Measurements from ENCODE around the gene ARID1B. TPM values are rescaled to one million over a fixed set of nuclear protein-coding genes. Genes with fewer than 3 reads are reported as not detected.

ARID1B gene
- total RNA-seq, 1 donor from 2014 or later, result 16.3 TPM

- no peak for DNase-seq (ENCODE audit: low read depth)
- FAIRE-seq, result no peak
- H3K4me3 ChIP-seq (ENCODE audit: low read depth, low read length), result no peak overlapping the region
- no peaks in the 10 kb centered on the region for H3K27me3 ChIP-seq (ENCODE audit: control insufficient read depth, insufficient read depth, low read length)
- H3K36me3 ChIP-seq (ENCODE audit: control insufficient read depth, insufficient read depth, low read length), result no peaks in the 10 kb centered on the region
- TF ChIP-seq CTCF (IDR thresholded peaks at IDR 0.05; ENCODE audit: insufficient read depth, low read length, severe bottlenecking), result no peak
Observed at GRCh38 chr6:156842598-156843250, 65.5 kb downstream of the ARID1B start.

DNA sequence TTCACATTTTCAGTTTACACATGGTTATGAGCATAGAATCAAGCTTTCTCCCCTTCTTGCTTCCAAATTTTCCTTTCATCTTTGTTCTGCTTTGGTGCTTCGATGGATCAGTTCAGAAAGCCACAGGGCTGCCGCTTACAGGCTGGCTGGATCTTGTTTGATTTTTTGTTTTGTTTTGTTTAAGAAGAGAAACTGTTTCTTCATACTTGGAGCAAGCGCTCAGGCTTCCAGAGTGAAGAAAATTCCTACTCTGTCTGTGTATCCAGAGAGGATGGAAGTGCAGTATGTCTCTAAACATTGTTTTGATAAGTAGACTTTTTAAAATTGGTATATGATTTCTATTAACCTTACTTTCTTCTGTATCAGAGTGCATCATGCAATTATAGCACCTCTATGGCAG is 66.9 kb downstream of the ARID1B start:
- no peak for FAIRE-seq
- no peak for DNase-seq (ENCODE audit: low read depth)
- Histone ChIP-seq H3K27me3 (ENCODE audit: control insufficient read depth, insufficient read depth, low read length) (no peaks in the 10 kb centered on the region), H3K36me3 (ENCODE audit: control insufficient read depth, insufficient read depth, low read length) (no peaks in the 10 kb centered on the region), H3K4me3 (ENCODE audit: low read depth, low read length) (no peak overlapping the region)
- no peak for TF ChIP-seq CTCF (IDR thresholded peaks at IDR 0.05; ENCODE audit: insufficient read depth, low read length, severe bottlenecking)

GRCh38 chr6:156845454-156846155 is 68.4 kb downstream of the ARID1B start:
- no peak for TF ChIP-seq CTCF (IDR thresholded peaks at IDR 0.05; ENCODE audit: insufficient read depth, low read length, severe bottlenecking)
- FAIRE-seq, result no peak
- no peak for DNase-seq (ENCODE audit: low read depth)
- Histone ChIP-seq H3K4me3 (ENCODE audit: low read depth, low read length) (no peak overlapping the region), H3K36me3 (ENCODE audit: control insufficient read depth, insufficient read depth, low read length) (no peaks in the 10 kb centered on the region), H3K27me3 (ENCODE audit: control insufficient read depth, insufficient read depth, low read length) (no peaks in the 10 kb centered on the region)

DNA sequence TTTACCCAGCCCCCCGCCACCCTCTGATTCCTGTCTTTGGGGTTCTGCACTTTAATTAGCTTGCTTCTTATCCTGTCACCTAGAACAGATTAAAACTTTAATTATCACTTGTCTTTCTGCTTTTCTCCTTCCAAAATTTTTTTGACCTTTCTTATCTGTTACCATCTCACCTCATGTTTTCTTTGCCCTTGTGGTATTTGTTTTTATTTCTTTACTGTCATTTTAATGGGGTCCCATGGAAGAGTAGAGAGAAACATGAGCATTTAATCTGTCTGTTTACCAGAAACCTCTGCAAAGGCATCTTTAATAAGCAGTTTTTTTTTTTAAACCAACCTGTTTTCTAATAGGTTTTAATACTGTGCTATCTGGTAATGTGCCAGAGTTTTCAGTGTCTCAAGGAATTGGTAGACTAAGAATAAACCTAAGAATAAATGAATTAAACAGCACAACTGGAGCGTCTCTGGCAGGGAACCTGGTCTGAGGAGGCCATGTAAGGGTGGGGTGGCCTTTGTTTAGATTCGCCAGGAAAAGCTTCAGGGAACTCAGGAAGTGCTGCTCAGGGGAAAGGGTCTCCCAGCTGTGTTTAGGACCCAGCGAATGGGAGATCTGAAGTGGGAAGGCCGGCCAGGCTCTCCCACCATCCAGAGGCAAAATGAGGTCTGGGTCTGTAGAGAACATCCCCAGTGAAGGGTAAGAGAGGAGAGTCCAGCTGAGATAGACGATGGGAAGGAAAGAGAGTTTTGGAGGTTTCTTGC is 69.8 kb downstream of the ARID1B start:
- H3K36me3 ChIP-seq (ENCODE audit: control insufficient read depth, insufficient read depth, low read length), result no peaks in the 10 kb centered on the region
- DNase-seq (ENCODE audit: low read depth) (no peak), FAIRE-seq (no peak)
- no peak for TF ChIP-seq CTCF (IDR thresholded peaks at IDR 0.05; ENCODE audit: insufficient read depth, low read length, severe bottlenecking)
- no peak overlapping the region for H3K4me3 ChIP-seq (ENCODE audit: low read depth, low read length)
- H3K27me3 ChIP-seq (ENCODE audit: control insufficient read depth, insufficient read depth, low read length), result no peaks in the 10 kb centered on the region

- FAIRE-seq (no peak), DNase-seq (ENCODE audit: low read depth) (no peak)
- no peak overlapping the region for H3K4me3 ChIP-seq (ENCODE audit: low read depth, low read length)
- no peaks in the 10 kb centered on the region for H3K36me3 ChIP-seq (ENCODE audit: control insufficient read depth, insufficient read depth, low read length)
- H3K27me3 ChIP-seq (ENCODE audit: control insufficient read depth, insufficient read depth, low read length), result no peaks in the 10 kb centered on the region
- no peak for TF ChIP-seq CTCF (IDR thresholded peaks at IDR 0.05; ENCODE audit: insufficient read depth, low read length, severe bottlenecking)
Observed at GRCh38 chr6:156848123-156848522, 70.9 kb downstream of the ARID1B start.
